NOMO-1 (cell line): Measurements from ENCODE around the gene AGAP3.

Source experiments
- DNase-seq, 2 experiments: peaks; one replicate each; lab custom pipeline; 2025; ENCODE audit not compliant: unreplicated experiment in 2 of 2; lab: John Stamatoyannopoulos, UW

The AGAP3 gene

DNA sequence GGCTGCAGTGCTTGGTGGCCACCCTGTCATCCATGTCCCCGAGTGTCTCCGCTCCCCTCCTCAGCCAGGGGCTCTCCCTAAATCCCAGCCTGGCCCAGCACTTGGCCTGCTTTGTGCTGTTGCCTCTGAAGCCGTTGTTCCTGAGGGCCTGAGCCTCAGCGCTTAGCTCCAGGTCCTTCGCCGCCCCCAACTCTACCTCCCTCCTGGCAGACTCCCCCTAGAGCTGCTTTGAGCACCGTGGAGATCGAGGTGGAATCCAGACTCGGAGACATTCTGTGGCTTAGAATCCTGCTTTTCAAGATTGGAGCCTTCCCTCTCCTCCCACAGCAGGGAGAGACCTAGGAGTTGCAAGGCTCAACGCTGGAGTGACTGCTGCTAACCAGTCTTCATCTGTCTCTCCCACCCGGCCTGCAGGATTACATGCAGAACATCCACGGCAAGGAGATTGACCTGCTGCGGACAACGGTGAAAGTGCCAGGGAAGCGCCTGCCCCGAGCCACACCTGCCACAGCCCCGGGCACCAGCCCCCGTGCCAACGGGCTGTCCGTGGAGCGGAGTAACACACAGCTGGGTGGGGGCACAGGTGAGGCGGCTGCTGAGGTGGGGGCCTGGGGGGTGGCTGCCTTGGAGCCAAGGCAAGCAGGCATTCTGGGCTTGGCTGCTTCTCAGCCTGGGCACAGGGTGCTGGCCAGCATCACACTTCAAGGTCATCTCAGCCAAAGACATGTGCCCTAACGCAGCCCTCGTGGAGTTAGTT, 47.9 kb downstream of the AGAP3 start:
- DNase-seq = no peak

DNA sequence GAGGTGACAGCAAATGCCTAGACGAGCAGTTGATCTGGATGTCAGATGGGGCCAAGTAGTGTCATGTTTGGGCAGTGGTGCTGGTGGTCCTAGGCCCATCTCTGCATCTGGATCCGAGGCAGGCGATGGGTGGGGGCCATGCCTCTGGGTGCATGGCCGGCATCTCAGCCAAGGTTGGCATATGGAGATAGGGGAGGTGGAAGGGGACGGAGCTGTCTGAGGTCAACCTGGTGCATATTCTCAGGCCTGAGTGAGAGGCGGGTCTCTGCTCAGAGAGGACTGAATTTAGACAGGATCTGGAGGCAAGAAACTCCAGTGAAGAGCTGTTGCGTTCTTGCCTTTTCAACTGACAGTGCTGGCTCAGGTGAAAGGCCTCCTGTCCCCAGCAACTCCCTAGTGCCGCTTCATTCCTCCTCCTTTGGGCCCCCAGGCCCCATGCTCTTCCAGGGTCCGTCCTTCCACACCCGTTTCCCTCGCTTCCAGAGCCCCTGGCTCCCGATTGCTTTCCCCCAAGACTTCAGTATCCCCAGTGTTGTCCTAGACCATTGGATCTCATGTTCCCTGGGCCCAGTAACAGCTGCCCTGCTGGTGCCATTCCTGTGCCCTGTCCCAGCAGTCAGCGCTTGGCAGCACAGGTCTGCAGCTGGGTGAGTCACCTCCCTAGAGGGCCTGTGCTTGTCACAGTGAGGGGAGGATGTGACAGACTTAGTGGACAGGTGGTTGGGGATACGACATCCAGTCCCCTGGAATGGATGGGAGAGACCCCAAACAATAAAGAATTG, 48.7 kb downstream of the AGAP3 start:
- DNase-seq = no peak

DNA sequence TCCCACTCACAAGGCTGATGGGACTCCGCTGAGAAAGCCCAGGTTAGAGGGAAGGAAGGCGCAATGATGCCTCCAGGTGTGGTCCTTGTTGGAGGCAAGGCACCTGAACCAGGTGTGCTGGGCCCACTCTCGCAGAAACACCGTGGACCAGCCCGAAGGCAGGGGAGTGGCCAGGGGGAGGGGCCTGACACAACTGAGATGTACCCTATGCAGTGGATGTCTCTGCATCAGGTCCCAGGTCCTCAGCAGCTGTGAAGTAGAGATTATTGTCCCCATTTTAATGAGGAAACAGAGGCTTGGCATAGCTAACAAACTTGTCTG, 49.2 kb downstream of the AGAP3 start:
- no peak for DNase-seq

DNA sequence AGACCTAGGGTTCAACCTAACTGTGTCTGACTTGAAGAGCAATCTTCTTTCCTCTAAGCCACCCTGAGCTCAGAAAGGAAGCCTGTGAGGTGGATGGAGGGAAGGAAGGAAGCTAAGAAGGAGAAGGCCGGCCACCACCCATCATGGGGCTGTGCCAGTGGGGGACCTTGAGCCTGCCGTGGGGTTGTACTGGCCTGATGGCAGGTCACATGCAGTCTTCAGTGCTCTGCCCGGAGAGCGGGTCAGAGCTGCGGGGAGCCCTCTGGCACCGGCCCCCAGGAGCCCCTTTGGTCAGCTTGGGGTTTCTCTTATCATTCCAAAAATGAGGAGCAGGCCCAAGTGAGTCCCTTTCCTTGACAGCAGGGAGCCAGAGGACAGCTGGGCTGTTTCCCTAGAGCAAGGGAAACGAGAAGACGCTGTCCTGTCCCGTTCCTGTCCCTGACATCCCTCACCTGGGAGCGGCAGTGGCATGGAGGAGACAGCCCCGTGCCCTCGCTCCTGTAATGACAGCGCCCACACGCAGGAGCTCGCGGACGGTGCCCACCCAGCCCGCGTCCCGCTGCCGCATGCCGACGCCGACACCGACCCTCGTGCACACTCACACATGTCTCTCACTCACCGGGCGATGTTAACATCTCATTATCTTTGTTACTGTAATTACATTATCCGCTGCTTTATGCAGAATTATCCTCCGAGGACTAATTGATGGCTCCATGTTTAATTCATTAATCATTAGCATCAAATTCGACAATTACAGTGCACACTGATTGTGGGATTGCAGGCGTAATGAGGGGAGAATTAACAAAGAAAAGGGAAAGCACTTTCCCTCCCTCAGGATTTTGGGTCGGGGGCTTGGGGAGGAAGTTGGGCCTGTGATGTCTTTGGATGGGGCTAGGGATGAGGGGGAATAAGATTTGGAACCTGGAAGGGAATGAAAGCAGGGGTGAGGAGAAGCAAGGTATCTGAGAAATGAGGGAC, 49.9 kb downstream of the AGAP3 start:
- no peak for DNase-seq

DNA sequence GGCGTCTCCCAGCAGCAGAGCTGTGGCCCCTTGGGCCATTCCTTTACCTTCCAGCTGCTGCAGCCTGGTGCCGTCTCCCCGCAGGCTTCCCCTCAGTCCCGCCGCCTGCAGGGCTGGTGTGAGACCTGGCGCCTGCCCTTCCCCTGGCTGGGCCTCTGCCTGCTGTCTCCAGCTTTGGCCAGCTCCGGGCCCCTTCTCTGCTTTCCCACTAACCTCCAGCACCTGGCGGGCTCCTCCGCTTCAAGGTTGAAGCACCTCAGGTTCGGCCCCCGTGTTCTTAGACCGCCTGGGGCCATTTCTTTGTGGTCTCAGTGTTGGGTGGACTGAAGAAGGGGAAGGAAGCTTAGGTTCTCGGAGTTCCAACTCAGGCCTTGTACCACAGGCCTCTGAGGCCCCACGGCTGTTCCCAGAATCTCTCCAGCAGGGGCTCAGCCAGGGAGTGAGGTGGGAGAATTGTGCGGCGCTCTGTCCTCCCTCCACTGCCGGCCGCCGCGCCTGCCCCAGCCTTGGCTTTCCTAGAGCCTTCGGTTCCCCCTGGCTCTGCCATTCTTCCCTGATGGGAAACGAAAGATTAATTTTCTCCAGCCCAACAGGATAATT, 50.9 kb downstream of the AGAP3 start:
- no peak for DNase-seq

DNA sequence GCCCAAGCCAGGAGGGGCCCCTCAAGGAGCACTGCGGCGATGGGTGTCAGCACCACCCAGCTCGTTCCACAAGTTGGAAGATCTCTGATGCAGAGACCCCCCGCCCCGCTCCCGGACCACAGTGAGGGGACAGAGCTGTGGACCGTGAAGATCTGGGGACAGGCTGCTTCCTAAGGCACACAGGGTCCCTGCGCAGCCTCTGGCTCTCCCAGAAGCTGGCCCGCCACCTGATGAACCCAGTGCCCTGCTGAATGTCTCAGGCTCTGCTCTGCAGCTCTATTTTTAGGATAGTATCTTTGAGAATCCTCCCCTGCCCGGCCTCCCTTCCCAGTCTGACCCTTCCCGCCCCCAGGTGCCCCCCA, 51.5 kb downstream of the AGAP3 start:
- DNase-seq = no peak

DNA sequence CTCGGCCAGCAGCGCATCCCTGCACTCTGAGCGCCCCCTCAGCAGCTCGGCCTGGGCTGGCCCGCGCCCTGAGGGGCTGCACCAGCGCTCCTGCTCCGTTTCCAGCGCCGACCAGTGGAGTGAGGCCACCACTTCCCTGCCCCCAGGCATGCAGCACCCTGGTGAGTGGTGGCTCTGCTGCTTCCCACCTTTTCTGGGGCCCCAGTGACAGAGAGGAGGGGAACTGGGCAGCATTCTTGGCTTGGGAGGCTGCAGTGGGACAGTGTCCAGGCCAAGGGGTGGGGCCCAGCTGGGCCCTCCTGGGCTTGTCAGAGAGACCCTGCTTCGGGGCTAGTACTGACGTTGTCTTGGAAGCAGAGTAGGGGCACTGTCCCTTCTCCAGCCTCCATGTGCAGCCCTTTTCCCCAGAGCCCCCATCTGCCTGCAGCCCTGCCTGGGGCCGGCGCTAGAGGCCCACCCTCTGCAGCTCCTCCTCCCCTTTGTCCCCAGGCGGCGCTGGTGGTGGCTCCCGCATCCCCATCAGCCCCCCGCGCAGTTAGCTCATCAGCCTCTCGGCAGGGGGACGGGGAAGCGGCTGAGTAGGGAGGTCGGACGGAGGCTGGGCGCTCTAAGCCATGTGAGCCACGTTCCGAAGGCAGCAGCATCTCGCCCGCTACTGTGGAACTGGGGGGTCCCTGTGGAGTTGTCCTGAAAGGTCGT, 52.0 kb downstream of the AGAP3 start:
- no peak for DNase-seq

DNA sequence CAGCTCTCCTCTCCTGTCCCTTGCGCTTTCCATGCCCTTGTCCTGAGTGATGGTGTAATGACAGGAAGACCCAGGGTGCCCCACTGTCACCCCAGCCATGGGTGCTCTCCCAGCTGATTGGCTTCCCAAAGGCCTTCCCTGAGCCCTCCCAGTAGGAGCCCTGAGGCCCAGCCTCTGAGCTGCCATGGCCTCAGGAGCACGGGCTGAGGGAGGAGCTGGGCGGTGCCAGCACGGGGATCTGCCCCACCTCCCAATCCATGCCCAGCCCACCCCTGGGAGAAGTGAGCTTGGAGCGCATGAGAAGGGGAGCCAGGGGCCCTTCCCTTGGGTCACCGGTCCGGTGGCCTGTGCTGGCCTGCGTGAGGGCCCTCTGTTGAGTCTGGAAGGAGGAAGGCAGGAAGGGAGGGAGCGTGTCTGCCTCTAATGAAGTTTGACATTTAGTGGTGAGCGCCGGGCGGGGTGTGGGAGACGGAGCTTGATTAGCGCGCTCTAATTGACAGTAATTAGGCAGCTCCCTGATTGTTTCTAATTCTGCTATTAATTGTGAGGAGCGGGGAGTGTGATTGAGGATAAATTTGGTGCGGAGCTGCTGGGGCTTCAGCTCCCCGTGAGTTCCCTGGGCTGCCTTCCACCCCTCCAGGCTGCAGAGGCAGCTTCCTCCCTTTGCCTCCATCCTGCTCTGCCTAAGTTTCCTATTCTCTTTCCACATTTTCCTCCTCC, 53.0 kb downstream of the AGAP3 start:
- DNase-seq = no peak

DNA sequence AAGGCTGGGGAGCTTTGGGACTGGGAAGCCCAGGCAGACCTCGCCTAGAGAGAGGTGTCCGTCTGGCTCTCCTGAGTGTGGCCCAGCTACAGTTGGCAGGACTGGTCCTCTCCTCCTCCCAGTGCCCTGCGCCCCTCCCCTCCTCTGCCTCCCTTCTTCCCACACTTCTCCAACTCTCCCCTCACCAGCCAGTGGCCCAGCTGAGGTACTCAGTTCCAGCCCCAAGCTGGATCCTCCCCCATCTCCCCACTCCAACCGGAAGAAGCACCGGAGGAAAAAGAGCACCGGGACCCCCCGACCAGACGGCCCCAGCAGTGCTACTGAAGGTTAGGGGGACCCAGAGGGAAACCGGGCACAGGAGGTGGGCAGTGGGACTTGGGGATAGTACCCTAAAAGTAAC, 53.5 kb downstream of the AGAP3 start:
- DNase-seq = no peak

DNA sequence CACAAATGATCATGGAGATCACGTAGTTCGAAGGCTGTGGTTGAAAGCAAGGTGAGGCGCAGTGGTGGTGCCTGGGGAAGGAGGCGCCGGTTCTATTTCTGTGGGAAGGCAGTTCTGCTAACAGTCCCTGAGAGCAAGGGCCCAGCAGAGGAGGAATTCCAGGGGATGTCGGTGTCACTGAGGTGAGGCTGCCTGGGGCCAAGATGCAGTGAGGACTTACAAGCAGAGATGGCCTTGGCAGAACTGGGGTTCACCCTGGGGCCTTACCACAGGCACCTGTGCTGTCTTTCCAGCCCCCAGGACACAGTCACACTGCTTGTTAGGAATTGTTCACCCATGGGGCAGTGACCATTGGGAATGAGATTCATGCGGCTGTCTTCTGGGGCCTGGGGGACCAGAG, 54.6 kb downstream of the AGAP3 start:
- DNase-seq = no peak

DNA sequence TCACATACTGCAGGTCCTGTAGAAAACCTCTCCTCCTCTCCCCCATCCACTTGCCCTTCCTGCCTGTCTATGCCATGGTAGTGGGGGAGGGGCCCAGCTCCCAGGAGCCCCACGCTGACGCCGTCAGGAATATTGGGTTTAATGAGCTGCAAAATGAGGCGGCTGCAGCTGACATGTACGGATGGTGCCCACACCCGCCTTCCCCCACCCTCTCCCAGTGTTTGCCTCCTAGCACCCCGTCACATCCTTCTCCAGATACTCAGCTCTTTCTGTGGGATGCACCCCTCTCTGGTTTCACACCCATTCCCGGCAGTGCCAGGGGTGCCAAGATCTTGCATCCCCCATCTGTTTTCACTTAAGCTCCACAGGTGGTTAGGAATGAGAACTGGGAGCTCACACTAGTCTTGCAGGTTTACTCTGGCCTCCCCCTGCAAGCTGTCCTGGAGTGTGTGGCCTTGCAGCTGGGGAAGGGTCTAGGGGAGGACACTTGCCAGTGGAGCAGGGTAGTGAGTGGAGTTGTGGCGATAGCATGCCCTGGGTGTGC, 55.1 kb downstream of the AGAP3 start:
- DNase-seq = no peak

DNA sequence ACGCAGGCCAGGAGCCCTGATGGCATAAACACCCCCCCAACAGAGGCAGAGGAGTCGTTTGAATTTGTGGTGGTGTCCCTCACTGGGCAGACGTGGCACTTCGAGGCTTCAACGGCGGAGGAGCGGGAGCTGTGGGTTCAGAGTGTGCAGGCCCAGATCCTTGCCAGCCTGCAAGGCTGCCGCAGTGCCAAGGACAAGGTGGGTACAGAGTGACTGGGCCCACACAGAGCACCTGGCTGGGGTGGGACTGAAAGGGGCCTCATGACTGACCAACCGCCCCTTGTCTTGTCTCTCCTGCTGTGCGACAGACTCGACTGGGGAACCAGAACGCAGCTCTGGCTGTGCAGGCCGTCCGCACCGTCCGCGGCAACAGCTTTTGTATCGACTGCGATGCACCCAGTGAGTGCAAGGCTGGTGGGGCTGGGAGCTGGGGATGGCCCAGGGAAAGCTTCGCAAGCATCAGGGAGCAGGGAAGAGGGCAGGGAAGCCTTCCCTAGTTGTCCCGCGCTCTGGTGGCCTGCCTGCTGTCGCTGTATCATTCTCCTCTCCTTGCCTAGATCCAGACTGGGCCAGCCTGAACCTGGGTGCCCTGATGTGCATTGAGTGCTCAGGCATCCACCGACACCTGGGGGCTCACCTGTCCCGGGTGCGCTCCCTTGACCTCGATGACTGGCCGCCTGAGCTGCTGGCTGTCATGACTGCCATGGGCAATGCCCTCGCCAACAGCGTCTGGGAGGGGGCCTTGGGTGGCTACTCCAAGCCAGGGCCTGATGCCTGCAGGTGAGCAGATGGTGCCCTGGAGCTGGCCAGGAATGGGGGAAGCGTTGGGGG, 55.8 kb downstream of the AGAP3 start:
- no peak for DNase-seq

DNA sequence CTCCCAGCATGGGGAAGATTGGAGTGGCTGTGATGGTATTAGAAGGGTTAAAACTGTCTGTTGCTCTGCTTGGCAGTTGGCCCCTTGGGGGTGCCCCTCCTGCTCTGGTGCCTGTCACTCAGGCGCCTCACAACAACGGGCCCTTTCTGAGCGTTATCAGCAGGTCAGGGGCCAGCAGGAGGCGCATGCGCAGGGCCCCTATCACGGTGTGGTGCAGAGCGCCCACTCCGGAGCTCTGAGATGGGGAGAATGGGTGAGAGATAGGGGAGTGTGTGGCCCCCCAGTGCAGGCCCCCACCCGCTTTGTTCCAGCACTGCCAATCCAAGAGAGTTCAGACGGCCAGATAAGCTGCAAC, 56.4 kb downstream of the AGAP3 start:
- no peak for DNase-seq

DNA sequence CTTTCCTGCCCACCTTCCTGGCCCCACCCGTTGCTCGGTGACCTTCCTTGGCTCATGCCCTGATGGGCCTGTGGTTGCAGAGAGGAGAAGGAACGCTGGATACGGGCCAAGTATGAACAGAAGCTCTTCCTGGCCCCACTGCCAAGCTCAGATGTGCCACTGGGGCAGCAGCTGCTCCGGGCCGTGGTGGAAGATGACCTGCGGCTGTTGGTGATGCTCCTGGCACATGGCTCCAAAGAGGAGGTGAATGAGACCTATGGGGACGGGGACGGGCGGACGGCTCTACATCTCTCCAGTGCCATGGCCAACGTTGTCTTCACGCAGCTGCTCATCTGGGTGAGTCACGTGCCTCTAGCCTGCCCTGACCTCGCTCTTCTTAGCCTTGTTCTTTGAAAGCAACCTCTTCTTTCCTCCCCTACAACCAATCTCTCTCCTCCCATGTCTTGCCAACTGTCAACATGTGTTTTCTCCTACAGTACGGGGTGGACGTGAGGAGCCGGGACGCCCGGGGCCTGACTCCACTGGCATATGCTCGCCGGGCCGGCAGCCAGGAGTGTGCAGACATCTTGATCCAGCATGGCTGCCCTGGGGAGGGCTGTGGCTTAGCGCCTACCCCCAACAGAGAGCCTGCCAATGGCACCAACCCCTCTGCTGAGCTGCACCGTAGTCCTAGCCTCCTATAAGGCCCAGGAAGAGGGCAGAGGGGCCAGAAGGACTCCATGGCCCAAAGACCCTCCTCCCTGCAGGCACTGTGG, 57.2 kb downstream of the AGAP3 start:
- DNase-seq = no peak

DNA sequence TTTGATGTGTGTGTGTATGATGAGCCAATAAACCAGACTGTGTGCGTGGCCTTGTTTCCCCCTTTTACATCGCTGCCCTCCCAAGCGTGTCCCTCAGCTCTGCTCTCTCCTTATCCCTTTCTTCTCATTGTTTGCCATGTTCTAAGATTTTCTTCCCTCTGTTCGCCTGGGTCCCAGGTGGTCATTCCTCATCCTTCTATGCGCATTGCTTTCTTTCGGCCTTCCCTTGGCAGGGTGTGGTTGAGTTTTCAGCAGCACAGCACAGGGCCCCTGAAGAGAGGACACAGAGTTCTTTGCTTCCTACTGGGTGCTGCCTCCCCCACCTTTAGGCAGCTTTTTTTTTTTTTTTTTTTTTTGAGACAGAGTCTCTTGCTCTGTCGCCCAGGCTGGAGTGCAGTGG, 58.1 kb downstream of the AGAP3 start:
- no peak for DNase-seq

DNA sequence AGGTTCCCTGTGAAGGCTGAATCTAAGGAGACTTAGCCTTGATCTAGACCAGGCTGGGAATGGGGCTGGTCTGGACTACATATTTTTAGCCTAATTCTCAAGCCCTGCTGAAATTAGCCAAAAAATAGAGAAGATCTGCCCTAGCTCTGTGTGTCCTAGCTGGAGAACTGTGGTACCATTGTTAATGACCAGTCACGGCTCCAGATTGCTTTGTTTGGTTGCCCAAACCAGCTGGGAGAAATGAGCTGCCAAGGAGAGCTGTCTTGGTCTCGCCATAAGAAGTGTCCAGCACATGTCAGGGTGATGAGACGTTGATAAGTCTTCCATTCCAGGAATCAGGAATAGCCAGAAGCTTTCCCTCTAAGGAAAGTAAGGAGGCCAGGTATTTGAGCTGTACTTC, 60.5 kb downstream of the AGAP3 start:
- DNase-seq = no peak

DNA sequence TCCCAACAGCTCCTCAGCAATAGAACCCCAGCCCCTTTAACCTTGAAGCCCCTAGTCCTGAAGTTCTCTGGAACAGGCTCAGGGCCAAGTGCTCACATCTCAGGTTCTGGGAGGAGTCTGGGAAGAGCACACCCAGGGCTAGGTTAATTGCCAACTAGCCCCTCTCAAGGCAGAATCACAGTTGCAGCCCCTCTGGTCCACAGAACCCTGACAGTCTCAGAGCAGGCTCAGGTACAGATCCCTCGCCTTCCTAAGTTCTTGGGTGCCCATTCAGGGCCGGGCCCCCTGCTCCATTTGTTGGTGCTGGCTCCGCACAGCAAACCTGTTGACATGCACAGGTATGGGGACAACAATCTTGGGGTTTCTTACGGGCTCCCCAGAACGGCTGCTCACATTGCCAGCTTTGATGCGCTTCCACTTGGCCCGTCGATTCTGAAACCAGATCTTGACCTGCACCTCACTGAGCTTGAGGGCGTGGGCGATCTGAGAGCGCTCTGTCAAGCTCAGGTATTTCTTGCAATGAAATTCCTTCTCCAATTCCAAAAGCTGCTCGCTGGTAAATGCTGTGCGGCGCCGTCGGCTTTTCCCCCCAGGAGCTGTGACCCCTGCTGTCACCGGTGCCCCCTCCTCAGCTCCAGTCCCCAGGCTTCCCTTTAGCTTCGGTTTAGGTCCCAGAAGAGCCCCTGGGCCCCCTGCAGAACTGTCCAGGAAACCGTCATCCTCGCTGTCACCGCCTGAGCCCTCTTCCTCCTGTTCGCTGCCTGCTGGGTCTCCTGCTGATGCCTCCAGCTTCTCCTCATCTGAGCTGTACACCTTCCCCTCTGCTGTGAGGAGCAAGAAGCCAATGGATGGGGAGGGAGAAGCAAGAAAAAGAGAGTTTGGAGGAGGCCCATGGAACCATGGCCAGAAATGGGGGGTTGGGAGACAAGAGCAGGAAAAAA, 62.3 kb downstream of the AGAP3 start:
- DNase-seq = no peak
